Measurements from ENCODE around the gene PYROXD2.

GRCh38 chr10:98399784-98400183 is 15.2 kb downstream of the PYROXD2 start:
- TF ChIP-seq POLR2AphosphoS5 (IDR thresholded peaks at IDR 0.05; ENCODE audit: low read depth, low read length) = no peak
- no peak for TF ChIP-seq MXI1 (IDR thresholded peaks at IDR 0.05; ENCODE audit: low read depth, low read length)
- no peak for TF ChIP-seq TAF1 (IDR thresholded peaks at IDR 0.05; ENCODE audit: borderline replicate concordance, low read depth, low read length)
- TF ChIP-seq CTCF (IDR thresholded peaks at IDR 0.05) = no peak
- no peak for TF ChIP-seq FOSL2 (IDR thresholded peaks at IDR 0.05; ENCODE audit: borderline replicate concordance, low read depth)
- TF ChIP-seq EP300 (IDR thresholded peaks at IDR 0.05; ENCODE audit: borderline replicate concordance in 1 of 2, low read depth in 1 of 2, low read length in 1 of 2) = no peak
- no peak for TF ChIP-seq RCOR1 (IDR thresholded peaks at IDR 0.05; ENCODE audit: low read length)
- no peak for TF ChIP-seq NRF1 (IDR thresholded peaks at IDR 0.05; ENCODE audit: low read depth, low read length)
- no peak for TF ChIP-seq MAX (IDR thresholded peaks at IDR 0.05; ENCODE audit: low read depth)
